ENCODE measurements around the gene HAPSTR1.
"Not testable (repeated sequence)": the region's sequence is repeated elsewhere in the genome, so short reads cannot be mapped to it uniquely, and the experiment has no call there.

HAPSTR1 gene, protein sequence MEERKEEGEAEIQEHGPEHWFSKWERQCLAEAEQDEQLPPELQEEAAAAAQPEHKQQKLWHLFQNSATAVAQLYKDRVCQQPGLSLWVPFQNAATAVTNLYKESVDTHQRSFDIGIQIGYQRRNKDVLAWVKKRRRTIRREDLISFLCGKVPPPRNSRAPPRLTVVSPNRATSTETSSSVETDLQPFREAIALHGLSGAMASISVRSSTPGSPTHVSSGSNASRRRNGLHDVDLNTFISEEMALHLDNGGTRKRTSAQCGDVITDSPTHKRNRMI

DNA sequence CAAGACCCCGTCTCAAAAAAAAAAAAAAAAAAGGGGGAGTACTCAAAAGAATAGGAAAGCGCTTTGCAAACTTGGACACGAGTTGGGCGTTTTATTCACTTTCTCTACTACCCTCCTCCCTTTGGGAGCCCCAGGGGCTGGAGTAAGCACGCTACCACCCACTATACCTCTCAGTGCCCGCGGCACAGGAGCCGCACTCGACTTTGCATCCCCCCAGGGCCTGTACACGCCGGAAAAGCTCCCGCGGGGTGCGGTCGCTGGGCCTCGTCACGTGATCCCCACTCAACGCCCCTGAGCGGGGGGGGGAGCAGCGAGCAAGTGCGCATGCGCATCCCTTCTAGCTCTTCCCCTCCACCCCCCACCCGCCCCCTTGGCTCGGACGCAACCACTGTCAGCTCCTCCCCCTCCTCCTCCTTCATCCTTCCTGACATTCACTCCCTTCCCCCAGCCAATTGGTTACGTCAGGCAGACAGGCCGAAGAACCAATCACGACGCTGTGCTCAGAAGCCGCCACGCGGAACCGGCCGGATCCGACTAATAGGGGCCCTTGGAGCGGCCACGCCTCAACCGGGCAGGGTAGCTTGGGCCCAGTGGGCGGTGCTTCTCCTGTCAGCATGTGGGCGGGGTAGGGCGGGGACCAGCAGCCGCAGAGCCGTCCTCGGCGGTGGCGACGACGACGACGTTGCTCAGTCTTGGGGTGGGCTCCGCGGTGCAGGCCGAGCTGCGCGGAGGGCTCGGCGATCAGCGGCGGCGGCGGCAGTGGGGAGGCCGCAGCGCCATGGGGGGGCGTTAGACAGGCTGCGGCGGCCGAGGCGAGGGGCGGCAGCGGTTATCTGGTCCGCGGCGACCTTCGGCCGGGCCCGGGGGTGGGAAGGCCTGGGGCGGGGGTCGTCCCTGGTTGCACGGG, at the start of gene HAPSTR1:
Gene HAPSTR1, plus strand, starts transcription at position 685 of the 907 bp plus-strand sequence. CDS start 401 bp downstream, outside the sequence.
- DNase-seq (ENCODE audit: low read depth in 3 of 3): peak; percentile 96 to 100 (median 98)

DNA sequence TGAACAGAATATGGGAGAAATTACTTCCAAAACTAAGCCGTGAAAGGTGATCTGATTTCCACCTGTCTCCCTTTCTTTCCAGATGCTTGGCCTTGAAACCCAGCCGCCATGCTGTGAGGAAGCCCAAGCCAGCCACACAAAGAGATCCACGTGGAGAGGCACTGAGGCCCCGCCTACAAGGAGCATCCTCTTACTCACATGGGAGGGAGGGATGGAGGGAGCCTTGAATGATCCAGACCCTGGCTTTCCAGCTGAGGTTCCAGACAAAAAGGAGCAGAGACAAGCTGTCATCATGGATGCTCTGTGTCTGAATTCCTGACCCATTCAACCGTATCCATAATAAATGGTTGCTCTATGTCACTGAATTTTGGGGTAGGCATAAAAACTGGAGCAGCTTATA, 48.9 kb upstream of the HAPSTR1 start:
- DNase-seq (ENCODE audit: low read depth in 3 of 3): no peak

DNA sequence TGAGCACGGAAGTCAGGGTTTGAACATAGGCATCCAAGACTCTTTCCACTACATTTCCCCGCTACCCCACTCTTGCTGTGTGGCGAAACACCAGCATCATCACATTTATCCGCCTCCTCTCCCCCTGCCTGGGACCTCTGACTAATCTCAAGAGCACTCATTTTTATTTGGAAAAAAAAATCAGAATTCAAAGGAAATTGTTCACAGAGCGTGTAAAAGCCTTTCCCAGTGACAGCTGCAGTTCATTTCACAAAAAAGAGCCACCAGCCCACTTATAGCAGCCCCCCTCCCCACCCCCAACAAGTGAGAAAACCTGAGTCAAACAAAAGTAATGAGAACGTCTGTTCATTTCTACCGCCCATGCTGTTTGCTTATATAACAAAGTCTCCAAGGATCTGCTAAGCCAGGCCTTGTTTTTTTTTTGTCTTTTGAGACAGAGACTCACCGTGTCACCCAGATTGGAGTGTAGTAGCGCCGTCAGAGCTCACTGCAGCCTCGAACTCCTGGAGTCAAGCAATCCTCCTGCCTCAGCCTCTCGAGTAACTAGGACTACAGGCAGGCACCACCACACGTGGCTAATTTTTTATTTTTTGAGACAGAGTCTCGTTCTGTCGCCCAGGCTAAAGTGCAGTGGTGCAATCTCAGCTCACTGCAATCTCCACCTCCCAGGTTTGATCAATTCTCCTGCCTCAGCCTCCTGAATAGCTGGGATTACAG, 48.3 kb upstream of the HAPSTR1 start:
- no peak for DNase-seq (ENCODE audit: low read depth in 3 of 3)

DNA sequence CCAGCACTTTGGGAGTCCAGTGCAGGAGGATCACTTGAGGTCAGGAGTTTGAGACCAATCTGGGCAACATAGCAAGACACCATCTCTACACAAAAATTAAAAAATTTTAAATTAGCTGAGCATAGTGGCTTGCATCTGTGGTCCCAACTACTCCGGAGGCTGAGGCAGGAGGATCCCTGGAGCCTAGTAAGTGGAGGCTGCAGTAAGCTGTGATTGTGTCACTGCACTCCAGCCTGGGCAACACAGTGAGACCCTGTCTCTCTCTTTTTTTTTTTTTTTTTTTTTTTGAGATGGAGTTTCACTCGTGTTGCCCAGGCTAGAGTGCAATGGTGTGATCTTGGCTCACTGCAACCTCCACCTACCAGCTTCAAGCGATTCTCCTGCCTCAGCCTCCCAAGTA, 45.9 kb upstream of the HAPSTR1 start:
- not testable (repeated sequence) for DNase-seq (ENCODE audit: low read depth in 3 of 3)

DNA sequence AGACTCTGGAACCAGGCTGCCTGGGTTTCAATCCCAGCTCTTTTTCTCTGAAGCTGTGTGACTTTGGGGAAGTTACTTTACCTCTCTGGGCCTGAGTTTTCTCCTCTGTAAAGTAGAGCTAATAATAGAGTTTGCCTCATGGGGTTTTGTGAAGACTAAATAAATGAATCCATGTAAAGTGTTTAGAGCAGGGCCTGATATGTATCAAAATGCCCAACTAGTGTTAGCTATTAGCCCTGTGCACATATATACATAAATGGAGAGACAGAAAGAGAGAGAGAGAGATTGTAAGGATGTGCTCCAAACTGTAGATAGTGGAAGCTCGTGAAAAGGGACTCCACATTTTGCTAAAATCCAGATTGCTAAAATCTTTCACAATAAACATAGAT, 44.8 kb upstream of the HAPSTR1 start:
- no peak for DNase-seq (ENCODE audit: low read depth in 3 of 3)

DNA sequence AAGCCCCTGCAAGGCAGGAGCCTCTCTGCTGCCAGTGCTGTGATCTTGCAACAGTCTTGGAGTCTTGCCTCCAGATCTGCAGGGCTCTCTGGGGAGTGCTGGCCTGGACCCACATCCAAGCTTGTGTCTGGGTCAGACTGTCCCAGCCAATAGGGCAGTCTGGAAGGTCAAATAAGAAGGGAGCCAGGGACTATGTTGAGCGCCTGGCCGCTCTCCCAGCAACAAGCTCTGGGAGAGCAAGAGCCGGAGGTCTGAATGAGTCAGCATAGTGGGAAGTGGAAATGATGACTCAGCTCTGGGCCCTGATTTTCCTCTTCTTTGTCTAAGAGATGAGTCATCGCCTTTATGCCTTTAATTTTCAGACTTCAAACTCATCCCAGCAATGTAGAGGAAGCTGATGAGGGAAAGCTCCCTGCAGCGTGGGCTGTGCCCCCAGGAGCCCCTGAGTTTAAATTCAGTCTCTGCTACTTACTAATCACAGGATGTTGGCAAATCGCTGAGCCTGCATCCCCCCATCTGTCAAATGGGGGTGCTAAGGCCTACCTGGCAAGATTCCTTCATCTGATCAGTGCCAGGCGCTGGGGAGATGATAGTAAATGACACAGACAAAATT, 43.6 kb upstream of the HAPSTR1 start:
- DNase-seq (ENCODE audit: low read depth in 3 of 3): peak; percentile 25 to 28 (median 27)

DNA sequence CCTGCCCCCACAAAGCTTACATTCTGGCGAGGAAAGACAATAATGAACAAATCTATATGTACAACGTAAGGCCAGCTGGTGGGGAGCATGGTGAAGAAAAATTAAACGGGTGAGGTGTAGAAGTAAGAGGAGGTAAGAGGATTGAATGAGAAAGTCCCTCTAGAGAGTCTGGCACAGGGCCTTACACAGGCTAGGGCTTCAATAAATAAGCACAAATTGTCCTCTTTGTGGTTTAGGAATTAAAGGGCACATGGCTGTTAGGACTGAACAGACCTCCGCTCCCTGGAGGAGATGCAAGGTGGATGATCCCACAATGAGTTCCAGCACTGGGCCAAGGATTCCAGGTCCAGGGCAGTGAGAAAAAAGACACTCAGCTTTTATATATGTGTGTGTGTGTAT, 43.1 kb upstream of the HAPSTR1 start:
- DNase-seq (ENCODE audit: low read depth in 3 of 3): no peak

DNA sequence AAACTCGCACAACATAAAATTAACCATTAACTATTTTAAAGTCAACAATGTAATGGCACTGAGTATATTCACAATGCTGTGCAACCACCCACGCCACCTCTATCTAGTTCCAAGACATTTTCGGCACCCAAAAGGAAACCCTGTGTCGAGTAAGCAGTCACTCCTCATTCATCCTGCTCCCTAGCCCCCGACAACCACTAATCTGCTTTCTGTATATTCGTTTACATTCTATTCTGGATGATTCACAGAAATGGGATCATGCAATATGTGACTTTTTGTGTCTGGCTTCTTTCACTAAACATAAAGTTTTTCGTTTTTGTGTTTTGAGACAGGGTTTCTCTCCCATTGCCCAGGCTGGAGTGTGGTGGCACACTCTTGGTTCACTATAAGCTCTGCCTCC, 42.2 kb upstream of the HAPSTR1 start:
- no peak for DNase-seq (ENCODE audit: low read depth in 3 of 3)

DNA sequence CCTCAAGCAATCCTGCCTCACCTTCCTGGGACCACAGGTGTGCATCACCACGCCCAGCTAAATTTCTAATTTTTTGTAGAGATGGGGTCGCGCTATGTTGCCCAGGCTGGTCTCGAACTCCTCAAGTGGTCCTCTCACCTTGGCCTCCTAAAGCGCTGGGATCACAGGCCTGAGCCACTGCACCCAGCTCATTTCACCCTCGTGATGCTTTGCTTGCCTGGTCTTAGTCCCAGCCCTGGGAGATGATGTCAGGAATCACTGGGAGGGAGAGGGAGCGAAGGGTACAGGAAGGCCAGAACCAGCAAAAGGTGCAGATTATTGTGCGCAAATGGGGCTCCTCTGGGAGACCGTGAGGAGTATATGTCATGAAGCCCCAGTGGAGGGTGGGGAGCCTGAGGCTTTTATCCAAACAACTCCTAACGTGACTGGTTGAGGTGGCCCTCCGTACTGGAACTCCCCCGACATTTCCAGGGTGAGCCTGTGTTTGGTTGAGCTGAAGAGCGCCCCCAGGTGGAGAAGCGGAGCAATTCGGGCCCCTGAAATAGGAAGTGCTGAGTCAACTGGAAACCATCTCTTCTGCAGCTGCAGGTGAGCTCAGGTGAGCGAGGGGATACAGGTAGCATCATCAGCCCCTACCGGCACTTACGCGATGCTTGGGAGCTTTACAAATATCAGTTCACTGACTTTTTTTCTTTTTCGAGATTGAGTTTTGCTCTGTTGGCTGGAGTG, 41.2 kb upstream of the HAPSTR1 start:
- DNase-seq (ENCODE audit: low read depth in 3 of 3): no peak

DNA sequence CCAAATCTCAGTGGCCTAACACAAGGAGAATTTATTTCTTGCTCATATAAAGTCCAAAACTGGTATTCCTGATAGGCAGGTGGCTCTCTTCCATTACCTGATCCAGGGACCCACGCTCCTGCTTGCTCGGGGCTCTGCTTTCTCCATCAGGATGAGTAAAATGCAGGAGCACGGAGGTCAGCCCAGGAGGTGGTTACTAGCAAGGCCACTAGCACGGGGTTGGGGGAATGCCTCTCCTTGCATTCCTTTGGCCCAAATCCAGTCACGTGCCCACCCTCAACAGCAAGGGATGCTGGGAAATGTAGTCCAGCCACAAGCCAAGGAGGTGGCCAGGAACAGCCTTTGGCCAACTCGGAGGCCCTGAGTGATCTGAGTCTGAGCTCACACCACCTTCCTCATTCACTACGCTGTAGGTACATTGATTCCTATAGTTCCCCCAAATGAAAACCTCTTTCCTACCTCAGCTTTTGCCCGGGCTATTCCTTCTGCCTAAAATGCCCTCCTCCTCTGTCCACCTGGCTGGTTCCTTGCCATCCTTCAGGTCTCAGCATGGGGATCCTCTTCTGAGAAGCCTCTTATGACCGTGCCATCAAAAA, 38.3 kb upstream of the HAPSTR1 start:
- DNase-seq (ENCODE audit: low read depth in 3 of 3): no peak

DNA sequence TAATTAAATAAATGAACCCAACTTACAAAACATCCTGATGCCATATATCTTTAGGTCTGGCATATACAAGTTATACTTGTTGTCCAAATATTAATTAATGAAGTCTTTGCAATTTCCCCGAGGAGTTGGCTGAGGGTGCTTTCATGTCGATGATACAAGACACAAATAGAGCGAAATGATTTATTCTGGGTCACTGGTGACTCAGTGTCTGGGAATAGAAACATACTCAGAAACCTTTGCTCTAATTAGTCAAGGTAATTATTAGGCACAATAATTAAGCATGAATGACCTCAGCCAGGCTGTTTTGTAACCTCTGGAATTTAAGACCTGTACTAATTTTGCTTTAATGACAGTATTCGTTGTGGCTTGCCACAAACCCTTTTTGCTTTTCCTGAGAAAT, 37.0 kb upstream of the HAPSTR1 start:
- no peak for DNase-seq (ENCODE audit: low read depth in 3 of 3)

DNA sequence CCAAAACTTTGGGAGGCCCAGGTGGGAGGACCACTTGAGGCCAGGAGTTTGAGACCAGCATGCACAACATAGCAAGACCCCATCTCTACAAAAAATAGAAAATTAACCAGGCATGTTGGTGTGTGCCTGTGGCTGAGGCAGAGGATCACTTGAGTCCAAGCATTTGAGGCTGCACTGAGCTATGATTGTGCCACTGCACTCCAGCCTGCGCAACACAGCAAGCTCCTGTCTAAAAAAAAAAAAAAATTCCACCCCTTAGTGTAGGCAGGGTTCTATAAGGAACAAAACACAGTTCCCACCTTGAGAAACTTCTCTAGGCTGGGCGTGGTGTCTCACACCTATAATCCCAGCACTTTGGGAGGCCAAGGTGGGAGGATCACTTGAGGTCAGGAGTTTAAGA, 36.3 kb upstream of the HAPSTR1 start:
- no peak for DNase-seq (ENCODE audit: low read depth in 3 of 3)

DNA sequence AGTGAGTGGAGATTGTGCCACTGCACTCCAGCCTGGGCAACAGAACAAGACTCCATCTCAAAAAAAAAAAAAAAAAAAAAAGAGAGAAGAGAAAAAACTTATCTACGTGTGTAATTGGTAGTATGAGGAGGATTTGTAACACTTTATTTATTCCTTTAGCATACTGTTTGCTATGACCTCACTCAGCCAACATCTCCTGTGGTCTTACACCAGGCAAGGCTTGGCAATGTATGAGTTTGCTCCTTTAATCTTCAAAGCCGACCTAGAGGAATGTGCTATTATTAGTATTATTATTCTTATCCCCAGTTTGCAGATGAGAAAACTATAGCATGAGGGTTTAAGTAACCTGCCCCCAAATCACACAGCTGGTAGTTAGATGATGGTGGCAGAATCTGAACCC, 35.8 kb upstream of the HAPSTR1 start:
- DNase-seq (ENCODE audit: low read depth in 3 of 3): no peak

DNA sequence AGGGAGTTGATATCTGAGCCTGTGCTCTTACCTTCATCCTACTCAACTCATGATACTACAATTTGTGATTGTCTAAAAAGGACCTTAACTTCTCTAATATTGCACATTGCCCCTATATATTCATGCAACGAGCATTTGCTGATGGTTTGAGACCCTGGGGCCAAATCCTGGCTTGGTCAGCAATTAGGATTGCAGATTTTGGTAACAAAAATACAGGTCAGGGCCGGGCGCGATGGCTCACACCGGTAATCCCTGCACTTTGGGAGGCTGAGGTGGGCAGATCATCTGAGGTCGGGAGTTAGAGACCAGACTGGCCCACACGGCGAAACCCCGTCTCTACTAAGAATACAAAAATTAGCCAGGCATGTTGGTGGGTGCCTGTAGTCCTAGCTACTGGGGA, 35.4 kb upstream of the HAPSTR1 start:
- DNase-seq (ENCODE audit: low read depth in 3 of 3): no peak

DNA sequence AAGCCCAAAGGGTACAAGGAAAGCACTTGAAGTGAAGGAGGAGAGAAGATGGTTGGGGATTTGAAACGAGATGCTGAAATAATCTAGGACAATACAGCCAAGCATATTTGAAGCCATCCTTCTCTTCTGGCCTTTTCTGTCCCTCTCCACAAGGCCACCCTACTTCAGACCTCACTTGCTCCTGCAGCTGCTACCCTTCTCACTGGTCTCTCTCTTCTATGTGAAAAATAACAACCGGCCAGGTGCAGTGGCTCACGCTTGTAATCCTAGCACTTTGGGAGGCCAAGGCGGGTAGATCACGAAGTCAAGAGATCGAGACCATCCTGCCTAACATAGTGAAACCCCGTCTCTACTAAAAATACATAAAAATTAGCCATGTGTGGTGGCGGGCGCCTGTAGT, 33.2 kb upstream of the HAPSTR1 start:
- DNase-seq (ENCODE audit: low read depth in 3 of 3): no peak

DNA sequence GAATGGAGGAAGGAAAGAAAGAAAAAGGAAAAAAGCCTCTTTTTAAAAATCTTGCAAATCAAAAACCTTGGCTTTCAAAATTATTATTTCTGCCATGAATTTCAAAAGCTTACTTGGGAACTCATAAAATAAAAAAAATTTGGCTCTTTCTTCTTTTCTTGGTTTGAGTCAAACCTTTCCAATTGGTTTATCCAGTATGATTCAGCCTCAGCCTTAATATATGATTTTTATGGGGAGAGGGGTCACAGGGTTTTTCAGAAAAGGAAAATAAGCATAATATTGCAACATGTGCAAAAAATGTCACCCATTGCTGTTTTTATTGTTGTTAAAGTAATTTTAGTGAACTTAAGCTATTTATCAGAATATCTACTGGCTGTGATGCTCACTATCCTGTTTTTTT, 31.2 kb upstream of the HAPSTR1 start:
- no peak for DNase-seq (ENCODE audit: low read depth in 3 of 3)

DNA sequence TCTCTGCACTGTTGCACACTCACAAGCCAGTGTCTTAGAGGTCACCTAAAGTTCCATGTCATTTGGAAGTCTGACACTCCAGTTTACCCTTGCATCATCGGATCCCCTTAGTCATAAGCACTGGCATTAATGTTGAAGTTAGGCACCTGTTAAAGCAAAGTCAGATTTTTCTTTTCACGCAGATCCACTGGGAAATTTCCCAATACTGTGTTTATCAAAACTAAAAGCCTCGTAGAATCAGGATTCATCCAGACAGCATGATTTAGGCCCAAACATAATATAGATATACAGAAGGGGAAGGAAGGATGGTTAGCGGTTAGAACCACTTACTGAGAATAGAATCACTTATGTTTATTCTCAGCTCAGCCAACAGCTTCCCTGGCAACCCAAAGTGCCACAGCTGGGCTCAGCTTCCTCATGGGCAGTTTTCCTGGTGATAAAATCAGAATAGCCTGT, 30.1 kb upstream of the HAPSTR1 start:
- no peak for DNase-seq (ENCODE audit: low read depth in 3 of 3)

DNA sequence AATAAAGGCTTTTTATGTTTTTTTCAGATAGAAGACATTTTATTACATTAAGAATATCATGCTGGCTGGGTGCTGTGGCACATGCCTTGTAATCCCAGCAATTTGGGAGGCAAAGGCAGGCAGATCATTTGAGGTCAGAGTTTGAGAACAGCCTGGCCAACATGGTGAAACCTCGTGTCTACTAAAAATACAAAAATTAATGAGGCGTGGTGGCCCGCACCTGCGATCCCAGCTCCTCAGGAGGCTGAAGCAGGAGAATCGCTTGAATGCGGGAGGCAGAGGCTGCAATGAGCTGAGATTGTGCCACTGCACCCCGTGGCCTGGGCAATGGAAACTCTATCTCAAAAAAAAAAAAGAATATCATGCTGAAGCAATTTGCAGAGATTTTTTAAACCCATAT, 29.1 kb upstream of the HAPSTR1 start:
- no peak for DNase-seq (ENCODE audit: low read depth in 3 of 3)

DNA sequence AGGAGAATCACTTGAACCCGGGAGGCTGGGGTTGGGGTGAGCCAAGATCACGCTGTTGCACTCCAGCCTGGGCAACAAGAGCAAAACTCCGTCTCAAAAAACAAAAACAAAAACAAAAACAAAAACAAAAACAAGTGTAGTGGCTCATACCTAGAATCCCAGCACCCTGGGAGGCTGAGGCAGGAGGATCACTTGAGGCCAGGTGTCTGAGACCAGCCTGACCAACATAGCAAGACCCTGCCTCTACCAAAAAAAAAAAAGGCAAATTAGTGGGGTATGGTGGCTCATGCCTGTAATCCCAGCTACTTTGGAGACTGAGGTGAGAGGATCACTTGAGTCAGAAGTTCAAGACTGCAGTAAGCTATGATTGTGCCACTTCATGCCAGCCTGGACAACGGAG, 26.4 kb upstream of the HAPSTR1 start:
- no peak for DNase-seq (ENCODE audit: low read depth in 3 of 3)

DNA sequence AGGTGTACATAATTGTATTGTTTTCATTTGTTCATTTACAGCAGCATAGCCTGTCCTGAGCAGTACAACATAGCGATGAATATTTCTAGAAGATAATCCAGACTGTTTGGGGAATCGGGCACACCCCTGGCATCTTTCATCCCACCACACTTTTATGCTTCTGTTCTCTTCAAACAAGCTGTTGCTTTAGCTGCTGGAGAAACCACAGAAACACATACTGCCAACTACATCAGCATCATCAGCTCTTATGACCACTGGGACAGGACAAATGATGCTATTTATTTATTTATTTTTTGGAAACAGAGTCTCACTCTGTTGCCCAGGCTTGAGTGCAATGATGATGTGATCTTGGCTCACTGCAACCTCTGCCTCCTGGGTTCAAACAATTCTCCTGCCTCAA, 22.6 kb upstream of the HAPSTR1 start:
- DNase-seq (ENCODE audit: low read depth in 3 of 3): no peak

DNA sequence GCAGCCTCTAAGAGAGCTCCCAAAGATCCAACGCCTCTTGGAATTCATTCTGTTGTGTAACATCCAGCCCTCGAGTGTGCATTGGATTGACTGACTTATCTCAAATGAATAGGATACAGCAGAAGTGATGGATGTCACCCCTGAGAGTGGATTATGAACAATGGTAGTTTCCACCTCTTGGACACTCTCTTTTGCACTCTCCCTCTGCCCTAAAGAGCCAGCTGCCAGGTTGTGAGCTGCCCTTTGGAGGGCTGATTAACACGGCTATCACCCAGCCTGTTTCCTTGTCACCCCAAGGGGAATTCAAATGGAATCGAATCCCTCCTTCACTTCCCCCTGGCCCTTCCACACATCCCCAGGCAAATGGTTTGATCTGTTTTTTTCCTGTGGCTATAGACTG, 21.2 kb upstream of the HAPSTR1 start:
- no peak for DNase-seq (ENCODE audit: low read depth in 3 of 3)

Measured in stimulated activated CD4-positive, alpha-beta T cell treated with anti-CD3 and anti-CD28 coated beads, TNF-alpha, amount 100 ng/mL, for 4 hours (primary cell).